GM19468 (cell line): Measurements from ENCODE around the gene ABHD16A.

Experiments used
- ATAC-seq: cut with Tn5 transposase; IDR thresholded peaks from one replicate; pipeline ENCODE4 v1.9.1; 2021; ENCODE audit warnings: mild to moderate bottlenecking, moderate library complexity, moderate number of reproducible peaks; ENCODE audit not compliant: unreplicated experiment; ENCODE audit errors: extremely low read depth

Gene ABHD16A

DNA sequence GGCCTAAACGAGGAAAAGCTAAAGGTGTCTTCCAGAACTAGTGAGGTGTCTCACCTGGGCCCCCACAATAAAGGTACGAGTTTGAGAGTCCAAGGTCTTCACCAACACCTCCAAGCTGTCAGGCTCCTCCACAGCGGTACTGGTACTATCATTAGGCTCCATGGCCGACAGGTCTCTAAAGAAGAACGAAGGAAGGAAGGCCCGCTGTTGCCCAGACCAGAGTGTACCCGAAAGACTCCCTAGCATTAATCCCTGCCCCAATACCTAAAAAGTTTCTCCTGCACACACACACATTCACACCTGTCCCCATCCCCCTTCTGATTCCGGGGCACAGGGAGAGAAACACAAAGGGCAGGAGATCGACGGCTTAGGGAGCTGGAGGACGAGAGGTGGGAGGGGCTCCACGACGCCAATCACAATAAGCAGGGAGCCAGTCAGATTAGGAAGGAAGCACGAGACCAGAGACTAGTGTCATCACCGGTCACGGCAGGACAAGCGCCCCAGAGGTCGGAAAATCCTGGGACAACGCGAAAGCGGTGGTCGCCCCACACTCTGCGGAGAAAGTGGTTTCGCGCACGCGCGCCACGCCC lies 51.4 kb downstream of the ABHD16A start:
- ATAC-seq = no peak

DNA sequence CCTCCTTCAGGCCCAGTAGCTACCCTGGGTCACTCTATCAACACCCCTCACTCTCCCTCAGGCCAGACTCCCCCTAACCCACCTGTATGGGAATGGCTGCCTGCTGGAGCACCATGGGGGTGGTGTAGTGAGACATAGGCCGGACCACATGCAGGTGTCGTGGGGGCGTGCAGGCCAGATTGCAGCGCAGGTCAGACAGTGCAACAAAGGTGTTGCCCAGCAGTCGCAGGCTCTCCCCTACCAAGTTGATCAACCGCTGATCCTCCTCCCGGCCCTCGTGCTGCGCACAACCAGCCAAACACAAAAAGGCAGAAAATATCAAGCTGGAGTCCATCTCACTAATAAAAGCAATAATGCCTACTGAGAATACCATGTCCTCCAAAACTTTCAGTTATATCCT lies 57.8 kb downstream of the ABHD16A start:
- ATAC-seq = no peak

DNA sequence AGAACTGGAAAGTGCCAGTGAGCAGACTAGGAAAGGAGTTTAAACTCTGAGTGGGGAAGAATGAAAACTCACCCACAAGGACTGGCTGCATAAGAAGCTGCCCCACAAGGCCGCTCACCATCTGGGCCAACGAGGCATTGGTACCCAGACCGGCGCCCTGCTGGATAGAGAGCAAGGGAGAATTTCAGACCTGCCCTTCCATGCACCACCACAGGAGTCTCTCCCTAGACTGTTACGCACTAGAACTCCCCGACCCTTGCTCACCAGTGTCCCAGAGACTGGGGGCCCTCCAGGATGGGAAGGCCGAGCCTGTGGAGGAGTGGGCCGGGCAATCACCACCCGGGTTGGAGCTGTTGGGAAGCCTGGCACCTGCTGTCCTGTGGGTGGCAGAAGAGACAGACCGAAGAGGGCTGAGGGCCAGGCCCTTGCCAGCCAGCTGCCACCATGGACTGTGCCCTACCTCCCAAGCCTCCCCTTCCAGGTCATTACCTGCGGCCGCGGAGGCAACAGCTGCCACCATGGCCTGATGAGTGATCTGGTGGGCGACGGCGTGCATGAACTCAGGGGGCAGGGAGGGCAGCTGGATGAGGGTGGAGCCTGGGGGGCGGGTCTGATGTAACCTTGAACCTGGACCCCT lies 59.2 kb downstream of the ABHD16A start:
- ATAC-seq = no peak

- no peak for ATAC-seq
Measured at GRCh38 chr6:31642798-31643570, 60.1 kb downstream of the ABHD16A start.

- ATAC-seq = no peak
Measured at GRCh38 chr6:31641370-31641769, 61.8 kb downstream of the ABHD16A start.

- no peak for ATAC-seq
Measured at GRCh38 chr6:31640612-31641011, 62.5 kb downstream of the ABHD16A start.

DNA sequence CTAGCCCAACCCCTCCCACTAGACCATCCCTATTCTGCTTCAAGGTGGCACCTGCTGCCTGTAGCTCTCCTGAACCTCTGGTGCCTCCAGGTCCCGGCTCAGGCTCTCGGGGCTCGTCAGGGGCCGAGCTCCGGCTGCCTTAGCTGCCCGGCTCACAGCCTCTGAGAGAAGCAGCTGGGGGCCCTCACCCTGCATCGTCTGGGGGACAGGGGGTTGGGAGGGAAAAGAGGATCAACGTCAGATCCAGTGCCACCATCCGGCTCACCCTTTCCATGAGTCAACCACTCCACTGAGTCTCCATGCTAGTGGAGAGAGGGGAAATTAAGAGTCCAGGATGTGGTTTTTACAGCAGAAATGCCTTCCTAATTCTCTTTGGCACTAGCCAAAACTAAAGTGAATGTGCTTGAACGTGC lies 63.7 kb downstream of the ABHD16A start:
- ATAC-seq = no peak

DNA sequence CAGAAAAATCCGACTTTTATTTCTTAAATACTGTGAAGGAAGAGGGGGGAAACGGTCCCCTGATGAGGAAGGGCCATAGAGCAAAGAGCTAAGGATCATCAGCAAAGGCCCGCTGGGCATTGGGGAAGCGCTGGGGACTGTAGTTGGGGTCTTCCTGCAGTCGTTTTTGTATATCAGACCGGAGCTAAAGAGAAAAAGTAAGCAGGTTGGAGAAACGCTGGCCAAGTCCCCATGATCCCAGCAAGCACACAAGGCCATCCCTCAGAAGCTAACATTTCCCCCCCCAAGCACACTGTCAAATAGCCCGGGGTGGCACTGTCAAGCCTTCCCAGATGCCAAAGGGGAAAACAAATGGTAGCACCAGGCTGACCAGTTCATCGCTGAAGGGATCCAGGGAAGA lies 64.1 kb downstream of the ABHD16A start:
- no peak for ATAC-seq
